HG03378 (cell line): Measurements from ENCODE around the gene PTPRN2.
"Not testable (repeated sequence)": the region's sequence is repeated elsewhere in the genome, so short reads cannot be mapped to it uniquely, and the experiment has no call there.

Experiments used
- ATAC-seq: cut with Tn5 transposase; IDR thresholded peaks from one replicate; pipeline ENCODE4 v1.9.1; 2021; ENCODE audit warnings: mild to moderate bottlenecking, moderate library complexity; ENCODE audit not compliant: unreplicated experiment

Gene PTPRN2

DNA sequence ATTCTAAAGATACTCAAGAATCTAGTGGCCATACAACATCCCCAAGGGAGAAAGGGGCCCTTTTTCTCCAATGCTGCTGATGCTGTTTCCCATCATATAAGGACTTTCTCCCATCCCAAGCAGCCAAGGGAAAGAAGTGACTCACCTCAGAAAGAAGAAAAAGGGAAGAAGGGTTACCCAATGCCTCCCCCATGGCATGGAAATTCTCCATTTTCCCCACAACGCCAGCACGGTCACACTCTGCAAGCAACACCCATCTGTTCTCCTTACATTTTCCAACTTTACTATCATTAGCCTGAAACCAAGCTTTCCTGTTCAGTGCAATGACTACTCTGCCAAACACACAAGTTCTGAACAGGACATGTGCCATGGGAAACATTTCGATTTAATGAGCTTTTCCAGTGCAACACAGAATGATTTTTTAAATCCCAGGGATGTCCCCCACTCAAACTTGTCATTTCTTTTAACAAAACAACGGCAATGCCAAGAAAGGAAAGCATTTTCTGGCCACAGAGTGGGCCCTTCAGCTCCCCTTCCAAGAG is 67.9 kb downstream of the PTPRN2 start:
- ATAC-seq: no peak

DNA sequence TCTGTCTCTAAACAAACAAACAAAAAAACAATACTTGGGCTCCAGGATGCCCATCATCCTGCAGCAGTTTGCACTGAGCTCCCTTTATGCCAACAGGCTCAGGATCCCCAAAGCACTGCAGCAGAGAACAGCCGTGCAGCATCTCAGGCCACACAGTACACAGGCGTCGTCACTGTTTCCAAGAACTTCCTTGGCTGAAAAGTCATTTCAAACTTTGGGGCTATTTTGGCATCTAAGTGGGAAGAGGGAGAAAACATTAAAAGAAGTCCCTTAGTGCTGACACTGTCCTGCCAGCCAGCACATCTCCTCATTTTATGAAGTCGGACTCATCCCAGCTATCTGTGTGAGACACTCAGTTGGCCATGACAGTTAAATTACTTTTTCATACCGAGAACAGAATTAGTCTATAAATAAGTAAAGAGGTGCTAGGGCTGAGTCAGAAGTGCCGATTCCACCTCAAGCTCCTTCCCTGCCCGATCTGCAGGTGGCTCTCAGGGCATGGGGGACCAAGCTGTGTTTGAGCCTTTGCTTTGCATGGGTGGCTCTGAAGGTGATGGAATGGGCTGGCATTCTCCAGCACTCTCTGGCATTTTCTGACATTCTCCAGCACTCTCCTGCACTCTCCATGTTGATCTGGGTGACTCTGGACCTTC is 68.5 kb downstream of the PTPRN2 start:
- no peak for ATAC-seq

- ATAC-seq: no peak
Observed at GRCh38 chr7:158517571-158517970, 70.1 kb downstream of the PTPRN2 start.

DNA sequence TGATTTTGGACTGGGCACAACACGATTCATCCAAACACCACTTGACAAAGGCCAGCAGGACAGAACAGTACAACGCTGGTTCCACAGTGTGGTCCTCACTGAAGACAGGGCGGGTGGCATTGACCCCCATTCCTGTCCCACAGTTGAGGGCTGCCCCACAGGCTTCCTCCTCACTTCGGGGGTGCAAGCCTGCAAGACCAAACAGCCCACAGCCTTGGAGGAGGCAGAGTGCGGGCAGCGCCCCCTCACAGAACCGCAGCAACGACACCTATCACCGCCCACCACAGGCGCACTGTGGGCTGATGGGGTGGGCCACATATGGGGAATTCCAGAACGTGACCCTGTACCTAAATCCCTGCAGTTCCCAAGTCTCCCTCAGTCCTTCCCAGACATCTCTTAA is 70.6 kb downstream of the PTPRN2 start:
- ATAC-seq: no peak

GRCh38 chr7:158516524-158516923 is 71.1 kb downstream of the PTPRN2 start:
- ATAC-seq: no peak

DNA sequence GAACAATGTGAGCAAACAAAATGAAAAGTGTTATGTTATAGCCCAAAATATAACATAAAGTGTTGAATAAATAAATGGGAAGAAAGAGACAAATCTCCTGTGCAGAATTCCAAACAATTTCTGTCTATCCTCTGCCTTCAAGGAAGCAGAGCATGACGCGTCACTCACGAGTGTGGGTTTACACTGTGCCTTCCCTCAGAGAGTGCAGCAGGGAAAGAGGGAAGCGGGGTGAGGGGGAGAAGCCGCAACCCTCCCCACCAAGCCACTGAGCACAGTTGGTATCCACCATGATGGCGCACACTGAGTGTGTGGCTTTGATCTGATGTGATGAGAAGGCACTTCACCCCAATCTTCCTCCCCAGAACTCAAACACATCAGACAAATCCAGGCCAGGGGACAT is 74.8 kb downstream of the PTPRN2 start:
- no peak for ATAC-seq

- ATAC-seq: no peak
Observed at GRCh38 chr7:158512042-158512441, 75.6 kb downstream of the PTPRN2 start.

GRCh38 chr7:158508802-158509385 is 78.7 kb downstream of the PTPRN2 start:
- no peak for ATAC-seq

DNA sequence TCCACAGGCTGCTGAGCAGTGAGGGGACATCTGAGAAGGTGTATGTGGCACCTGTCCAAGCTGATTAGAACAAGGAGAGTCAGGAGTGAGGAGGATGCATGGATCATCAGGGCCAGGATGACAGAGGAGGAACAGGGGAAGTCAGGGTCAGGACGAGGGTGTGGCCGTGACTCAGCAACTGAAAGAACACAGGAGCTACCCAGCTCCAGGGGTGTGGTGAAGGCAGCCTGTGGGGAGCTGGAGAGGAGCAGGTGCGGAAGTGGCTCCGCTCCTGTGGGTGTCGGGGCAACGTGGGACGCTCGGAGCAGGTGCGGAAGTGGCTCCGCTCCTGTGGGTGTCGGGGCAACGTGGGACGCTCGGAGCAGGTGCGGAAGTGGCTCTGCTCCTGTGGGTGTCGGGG is 79.3 kb downstream of the PTPRN2 start:
- not testable (repeated sequence) for ATAC-seq

DNA sequence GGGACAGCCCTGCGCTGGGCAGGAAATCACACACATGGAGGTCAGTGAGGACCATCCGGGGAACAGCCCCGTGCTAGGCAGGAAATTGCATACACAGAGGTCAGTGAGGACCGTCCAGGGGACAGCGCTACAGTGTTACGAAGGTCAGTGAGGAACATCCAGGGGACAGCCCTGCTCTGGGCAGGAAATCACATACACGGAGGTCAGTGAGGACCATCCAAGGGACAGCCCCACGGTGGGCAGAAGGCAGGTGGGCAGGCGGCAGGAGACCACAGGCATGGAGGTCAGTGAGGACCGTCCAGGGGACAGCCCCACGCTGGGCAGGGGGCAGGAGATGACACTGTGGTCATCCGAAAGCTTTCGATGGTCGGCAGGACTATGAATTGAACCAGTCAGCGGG is 79.7 kb downstream of the PTPRN2 start:
- no peak for ATAC-seq

DNA sequence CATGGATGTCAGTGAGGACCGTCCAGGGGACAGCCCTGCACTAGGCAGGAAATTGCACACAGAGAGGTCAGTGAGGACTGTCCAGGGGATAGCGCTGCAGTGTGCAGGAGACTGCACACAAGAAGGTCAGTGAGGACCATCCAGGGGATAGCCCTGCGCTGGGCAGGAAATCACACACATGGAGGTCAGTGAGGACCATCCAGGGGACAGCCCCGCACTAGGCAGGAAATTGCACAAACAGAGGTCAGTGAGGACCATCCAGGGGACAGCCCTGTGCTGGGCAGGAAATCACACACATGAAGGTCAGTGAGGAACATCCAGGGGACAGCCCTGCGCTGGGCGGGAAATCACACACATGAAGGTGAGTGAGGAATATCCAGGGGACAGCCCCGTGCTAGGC is 80.4 kb downstream of the PTPRN2 start:
- not testable (repeated sequence) for ATAC-seq

DNA sequence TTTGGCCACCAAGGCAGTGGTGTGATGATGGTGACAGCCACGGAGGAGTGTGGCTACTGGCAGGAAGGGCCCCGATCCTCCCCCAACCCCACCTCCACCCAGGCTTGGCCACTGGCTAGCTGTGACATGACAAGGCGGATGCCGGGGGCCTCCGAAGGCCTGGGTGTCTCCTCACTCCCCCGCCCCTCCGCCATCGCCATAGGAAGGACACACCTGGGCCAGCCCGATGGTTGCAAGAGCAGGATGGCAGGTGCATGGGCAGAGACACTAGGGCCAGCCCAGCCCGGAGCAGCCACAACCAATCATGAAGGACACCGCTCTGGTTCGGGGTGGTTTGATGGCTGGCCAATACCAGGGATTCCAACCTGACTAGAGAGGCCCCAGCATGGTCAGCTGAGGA is 81.0 kb downstream of the PTPRN2 start:
- no peak for ATAC-seq

DNA sequence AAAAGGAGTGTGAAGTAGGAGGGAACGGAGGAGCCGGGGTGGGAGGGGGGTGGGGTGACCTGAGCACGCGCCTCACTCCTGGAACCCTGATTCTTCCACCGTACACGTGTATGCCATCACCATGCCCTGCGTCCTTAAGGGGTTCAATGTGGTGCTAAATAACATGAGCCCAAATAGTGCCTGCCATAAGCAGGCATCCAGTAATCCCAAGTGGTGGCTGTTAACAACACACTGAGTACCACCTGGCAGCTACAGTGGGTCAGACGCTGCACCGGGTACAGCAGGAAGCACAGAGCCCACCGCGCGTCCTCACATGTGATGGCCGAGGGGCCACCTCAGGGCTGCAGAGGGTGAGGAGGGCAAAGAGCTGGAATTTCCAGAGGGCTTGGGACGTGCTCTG is 81.9 kb downstream of the PTPRN2 start:
- ATAC-seq: no peak

- no peak for ATAC-seq
Observed at GRCh38 chr7:158502068-158502750, 85.4 kb downstream of the PTPRN2 start.

- ATAC-seq: no peak
Observed at GRCh38 chr7:158501393-158502067, 86.1 kb downstream of the PTPRN2 start.

- no peak for ATAC-seq
Observed at GRCh38 chr7:158500651-158501052, 87.0 kb downstream of the PTPRN2 start.

DNA sequence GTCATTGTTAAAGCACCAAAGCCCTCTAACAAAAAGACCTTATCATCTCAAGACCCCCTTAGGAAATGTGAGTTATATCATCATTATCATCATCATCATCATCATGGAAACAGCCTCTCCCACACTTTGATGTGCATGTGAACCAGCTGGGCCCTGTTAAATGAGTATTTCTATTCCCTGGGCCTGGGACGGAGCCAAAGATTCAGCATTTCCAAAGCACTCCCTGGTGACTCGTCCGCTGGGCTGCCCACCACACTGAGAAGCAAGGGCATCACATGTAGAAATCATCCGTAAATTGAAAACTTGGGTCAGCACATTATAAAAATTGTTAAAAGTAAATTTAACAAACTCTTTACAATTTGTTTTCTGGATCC is 88.6 kb downstream of the PTPRN2 start:
- ATAC-seq: no peak

- ATAC-seq: no peak
Observed at GRCh38 chr7:158498443-158499081, 89.1 kb downstream of the PTPRN2 start.

- ATAC-seq: no peak
Observed at GRCh38 chr7:158497627-158498026, 90.0 kb downstream of the PTPRN2 start.

- ATAC-seq: no peak
Observed at GRCh38 chr7:158495786-158496185, 91.8 kb downstream of the PTPRN2 start.

DNA sequence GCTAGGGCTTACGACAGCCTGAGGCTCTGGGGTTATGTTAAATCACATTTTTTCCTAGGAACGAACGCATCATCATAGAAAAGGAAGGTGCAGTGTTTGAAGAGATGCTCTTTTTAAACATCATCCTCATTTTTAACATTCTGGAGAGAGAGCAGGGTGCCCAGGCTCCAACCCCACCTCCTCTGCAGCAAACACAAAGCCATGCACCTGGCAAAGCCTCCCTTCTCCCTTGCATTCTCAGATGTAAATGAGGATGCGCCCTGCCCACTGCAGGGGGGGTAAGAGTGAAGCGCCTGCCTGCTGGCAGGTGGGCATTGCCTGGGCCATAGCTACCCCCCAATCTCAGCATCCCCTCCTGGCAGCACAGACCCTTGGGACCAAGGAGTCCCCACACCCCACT is 92.4 kb downstream of the PTPRN2 start:
- no peak for ATAC-seq
